Panc1 (cell line): Measurements from ENCODE around the gene LRMDA. TPM values are rescaled to one million over a fixed set of nuclear protein-coding genes. Genes with fewer than 3 reads are reported as not detected.

Source experiments
- ATAC-seq: fragments of 200-7000 bp; cut with Tn5 transposase; 2 replicates; pipeline ENCODE4 v1.9.1; 2020; ENCODE audit warnings: mild to moderate bottlenecking, moderate library complexity
- BruUV-seq: library from RNA; stranded (reverse); fragments of 400-500 nt; replicated peaks from 2 replicates; lab custom pipeline; 2021; lab: Mats Ljungman, UMichigan
- CTCF ChIA-PET: fragments of 300-600 bp; sonication (Branson Sonifier 250); formaldehyde crosslinking; loops from one replicate; lab custom pipeline; 2022; ENCODE audit warnings: antibody characterized with exemption; lab: Charles Lee
- POLR2A ChIA-PET: fragments of 300-600 bp; sonication (Branson Sonifier 250); formaldehyde crosslinking; loops from one replicate; lab custom pipeline; 2022; ENCODE audit warnings: antibody characterized with exemption; lab: Charles Lee
- DNase-seq: peaks from one replicate; pipeline ENCODE4 v3.0.0-alpha.2; 2010; ENCODE audit warnings: low read depth, low spot score
- H3K27ac ChIP-seq: 2 replicates; pipeline ENCODE4 v1.5.1; 2011; ENCODE audit warnings: mild to moderate bottlenecking, low read length, inconsistent platforms
- H3K27me3 ChIP-seq: fragments of 200-500 bp; sonication (Bioruptor generic); 2 replicates; pipeline ENCODE4 v1.6.0; 2014; ENCODE audit warnings: low read length, inconsistent platforms; ENCODE audit not compliant: control insufficient read depth, insufficient read depth
- H3K36me3 ChIP-seq: fragments of 200-500 bp; sonication (Bioruptor generic); 2 replicates; pipeline ENCODE4 v1.5.1; 2014; ENCODE audit warnings: inconsistent platforms, mild to moderate bottlenecking, low read length, moderate library complexity; ENCODE audit not compliant: control insufficient read depth, insufficient read depth
- H3K4me1 ChIP-seq: 2 replicates; pipeline ENCODE4 v1.5.1; 2011; ENCODE audit warnings: inconsistent platforms, mild to moderate bottlenecking, low read length, moderate library complexity; ENCODE audit not compliant: control insufficient read depth, insufficient read depth
- H3K4me3 ChIP-seq, 2 experiments: 2 replicates each; pipeline ENCODE4 v1.5.1; 2011 to 2012; ENCODE audit warnings: low read depth in 2 of 2, low read length in 2 of 2, mild to moderate bottlenecking in 2 of 2, inconsistent platforms in 1 of 2, moderate library complexity in 1 of 2
- H3K9me3 ChIP-seq: fragments of 200-500 bp; sonication (Bioruptor generic); 2 replicates; pipeline ENCODE4 v1.5.1; 2014; ENCODE audit warnings: low read depth, mild to moderate bottlenecking, inconsistent platforms, low read length, moderate library complexity; ENCODE audit not compliant: control insufficient read depth, insufficient read depth
- CTCF ChIP-seq: fragments of 450-650 bp; IDR thresholded peaks from 2 replicates; pipeline ENCODE4 v1.5.1; 2017; ENCODE audit warnings: mild to moderate bottlenecking
- POLR2AphosphoS5 ChIP-seq: IDR thresholded peaks from 2 replicates; pipeline ENCODE4 v1.6.1; 2012; ENCODE audit warnings: mild to moderate bottlenecking, low read depth, low read length, moderate library complexity
- REST ChIP-seq, 2 experiments: IDR thresholded peaks; 2 replicates each; pipeline ENCODE4 v1.6.1; 2011 to 2012; ENCODE audit warnings: low read depth in 2 of 2, control low read depth in 1 of 2, low read length in 1 of 2, mild to moderate bottlenecking in 1 of 2, moderate library complexity in 1 of 2; ENCODE audit not compliant: insufficient read depth in 1 of 2
- SIN3A ChIP-seq: IDR thresholded peaks from 2 replicates; pipeline ENCODE4 v1.6.1; 2012; ENCODE audit warnings: low read depth, mild to moderate bottlenecking, low read length, moderate library complexity, borderline replicate concordance; ENCODE audit not compliant: insufficient read depth
- TCF7L2 ChIP-seq: IDR thresholded peaks from 2 replicates; pipeline ENCODE4 v1.6.1; 2011; ENCODE audit warnings: mild to moderate bottlenecking, low read depth, low read length, inconsistent platforms
- in situ Hi-C: cut with HindIII; loops from 2 replicates; pipeline ENCODE4 v1.10.0; 2016; ENCODE audit warnings: low sequenced_read_pairs, low pct_unique_long_range_greater_than_20kb
- intact Hi-C: fragments of 100-400 bp; cut with micrococcal nuclease; formaldehyde crosslinking; loops from one replicate; pipeline ENCODE4 v1.10.0; 2022; ENCODE audit not compliant: unreplicated experiment
- total RNA-seq: library from RNA; stranded (reverse); gene quantifications from one replicate; pipeline ENCODE4 v1.2.1, GENCODE V29; 2021; ENCODE audit not compliant: unreplicated experiment

LRMDA gene
- total RNA-seq, 1 experiment from 2014 or later = 1.2 TPM

GRCh38 chr10:75432763-75433162 is 1.3 kb downstream of the LRMDA start:
- Histone ChIP-seq H3K4me1 (0 out of 2 replicates have a peak, but pooled peaks cover 3% of the 10 kb centered on the region), H3K27ac (no peak overlapping the region), H3K36me3 (no peaks in the 10 kb centered on the region), H3K27me3 (peaks cover 20% of the 10 kb centered on the region), H3K4me3 (no peak overlapping the region), H3K9me3 (no peaks in the 10 kb centered on the region)
- intact Hi-C loops = no loop called here
- TF ChIP-seq TCF7L2 (no peak), POLR2AphosphoS5 (no peak), SIN3A (no peak), REST (IDR thresholded peaks at IDR 0.05; ENCODE audit: insufficient read depth in 1 of 2, low read depth in 2 of 2, low read length in 1 of 2) (no peak), CTCF (no peak)
- ChIA-PET POLR2A (no interaction called here), CTCF (no interaction called here)
- DNase-seq (no peak), ATAC-seq (no peak)
- in situ Hi-C loops = no loop called here
- no TSS peak for BruUV-seq

- intact Hi-C loops (no loop called here), in situ Hi-C loops (no loop called here)
- BruUV-seq = no TSS peak
- no peak overlapping the region for H3K4me3 ChIP-seq
- H3K27ac ChIP-seq = no peak overlapping the region
- no peaks in the 10 kb centered on the region for H3K9me3 ChIP-seq
- no peaks in the 10 kb centered on the region for H3K36me3 ChIP-seq
- TF ChIP-seq REST (IDR thresholded peaks at IDR 0.05; ENCODE audit: insufficient read depth in 1 of 2, low read depth in 2 of 2, low read length in 1 of 2) (no peak), CTCF (no peak), TCF7L2 (no peak), SIN3A (no peak), POLR2AphosphoS5 (no peak)
- 0 out of 2 replicates have a peak, but pooled peaks cover 3% of the 10 kb centered on the region for H3K4me1 ChIP-seq
- POLR2A ChIA-PET = no interaction called here
- peaks cover 20% of the 10 kb centered on the region for H3K27me3 ChIP-seq
- CTCF ChIA-PET = no interaction called here
- no peak for DNase-seq
- ATAC-seq = no peak
Observed at GRCh38 chr10:75433216-75433615, 1.8 kb downstream of the LRMDA start.
